OCI-LY7 (cell line): ENCODE results near the gene MDC1. TPM values are rescaled to one million over a fixed set of nuclear protein-coding genes. Genes with fewer than 3 reads are reported as not detected.

Experiments
- BruUV-seq: library from RNA; stranded (reverse); fragments of 400-500 nt; replicated peaks from 2 replicates; lab custom pipeline; 2021; lab: Mats Ljungman, UMichigan
- CTCF ChIA-PET: fragments of 300-600 bp; sonication (Branson Sonifier 250); formaldehyde crosslinking; loops from one replicate; lab custom pipeline; 2022; ENCODE audit warnings: antibody characterized with exemption; ENCODE audit not compliant: unreplicated experiment; lab: Charles Lee
- POLR2A ChIA-PET: fragments of 300-600 bp; sonication (Branson Sonifier 250); formaldehyde crosslinking; loops from one replicate; lab custom pipeline; 2022; ENCODE audit warnings: antibody characterized with exemption; lab: Charles Lee
- DNase-seq: peaks from one replicate; pipeline ENCODE4 v3.0.0-alpha.2; 2015; ENCODE audit warnings: low spot score
- H2AFZ ChIP-seq: fragments of 200-600 bp; sonication (generic), shearing (Covaris generic); 2 replicates; pipeline ENCODE4 v1.6.1; 2014; ENCODE audit warnings: mild to moderate bottlenecking, antibody characterized with exemption, low read length, moderate library complexity
- H3K27ac ChIP-seq: fragments of 200-600 bp; sonication (generic); 2 replicates; pipeline ENCODE4 v1.5.1; 2014; ENCODE audit warnings: mixed run types, low read depth, mild to moderate bottlenecking, moderate library complexity, low read length, inconsistent platforms; ENCODE audit not compliant: poor library complexity, severe bottlenecking
- H3K36me3 ChIP-seq: fragments of 200-600 bp; sonication (generic); 2 replicates; pipeline ENCODE4 v1.6.1; 2014; ENCODE audit warnings: mild to moderate bottlenecking, antibody characterized with exemption, low read length, moderate library complexity, mixed read lengths; ENCODE audit not compliant: insufficient read depth
- H3K4me1 ChIP-seq: fragments of 200-600 bp; sonication (generic); 2 replicates; pipeline ENCODE4 v1.5.1; 2014; ENCODE audit warnings: mild to moderate bottlenecking, low read length; ENCODE audit not compliant: insufficient read depth, poor library complexity, severe bottlenecking
- H3K4me2 ChIP-seq: fragments of 200-600 bp; sonication (generic); 2 replicates; pipeline ENCODE4 v1.6.1; 2014; ENCODE audit warnings: mild to moderate bottlenecking, low read length
- H3K4me3 ChIP-seq: fragments of 200-600 bp; sonication (generic); 2 replicates; pipeline ENCODE4 v1.5.1; 2014; ENCODE audit warnings: mild to moderate bottlenecking, low read depth, low read length; ENCODE audit not compliant: poor library complexity, severe bottlenecking
- H3K79me2 ChIP-seq: fragments of 200-600 bp; sonication (generic); 2 replicates; pipeline ENCODE4 v1.6.1; 2016; ENCODE audit warnings: low read depth, mild to moderate bottlenecking, low read length, moderate library complexity, mixed read lengths; ENCODE audit not compliant: insufficient read depth
- H3K9me2 ChIP-seq: fragments of 200-600 bp; sonication (generic); 2 replicates; pipeline ENCODE4 v1.6.1; 2016; ENCODE audit warnings: mild to moderate bottlenecking, low read length, mixed read lengths; ENCODE audit not compliant: insufficient read depth
- H3K9me3 ChIP-seq: fragments of 200-600 bp; sonication (generic); 2 replicates; pipeline ENCODE4 v1.6.1; 2014; ENCODE audit warnings: mild to moderate bottlenecking, mixed run types, low read length, mixed read lengths
- H4K20me1 ChIP-seq: fragments of 200-600 bp; sonication (generic); 2 replicates; pipeline ENCODE4 v1.6.1; 2014; ENCODE audit warnings: mild to moderate bottlenecking, antibody characterized with exemption, low read length, moderate library complexity, mixed read lengths; ENCODE audit not compliant: insufficient read depth
- EZH2phosphoT487 ChIP-seq: fragments of 200-600 bp; sonication (generic); IDR thresholded peaks from 2 replicates; pipeline ENCODE4 v1.6.1; 2018; ENCODE audit warnings: low read depth, borderline replicate concordance, mild to moderate bottlenecking, mixed run types, antibody characterized with exemption, low read length, moderate library complexity, mixed read lengths
- intact Hi-C: fragments of 100-400 bp; cut with micrococcal nuclease; formaldehyde crosslinking; loops from one replicate; pipeline ENCODE4 v1.10.0; 2022; ENCODE audit not compliant: unreplicated experiment
- total RNA-seq, 2 experiments: library from RNA; depleted of rRNA in 1 of 2; stranded (reverse); fragments of >200 nt in 1 of 2; shearing (Covaris generic) in 1 of 2; gene quantifications; 2 replicates each; pipeline ENCODE4 v1.2.3, GENCODE V29; 2014 to 2022
- TF ChIP-seq, protein P1 (sequence below): fragments of 200-600 bp; sonication (generic); conservative IDR thresholded peaks from 2 replicates; pipeline ENCODE4 v1.5.1; 2014; ENCODE audit warnings: mild to moderate bottlenecking, antibody characterized with exemption, low read length, moderate library complexity, mixed read lengths

The MDC1 gene
- total RNA-seq, 2 experiments from 2014 or later = 41.6 to 107 TPM

DNA sequence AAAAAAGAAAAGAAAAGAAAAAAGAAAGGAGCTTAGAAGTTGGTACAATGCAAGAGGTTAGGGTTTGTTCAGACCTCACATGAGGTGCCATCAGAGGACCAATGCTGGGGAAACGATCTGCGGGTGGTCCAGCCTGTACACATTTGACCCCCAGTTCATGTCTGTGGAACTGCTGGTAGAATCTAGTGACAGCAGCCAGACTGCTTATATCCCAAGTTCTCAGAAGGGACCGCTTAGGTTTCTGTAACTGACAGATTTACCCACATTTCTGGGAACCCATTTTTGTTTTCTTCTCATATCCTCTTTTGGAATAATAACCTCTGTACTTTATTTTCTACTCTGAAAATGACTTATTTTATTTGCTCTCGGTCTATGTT, 35.3 kb downstream of the MDC1 start:
- H3K9me2 ChIP-seq = no peaks in the 10 kb centered on the region
- H3K9me3 ChIP-seq = no peaks in the 10 kb centered on the region
- peaks cover 17% of the 10 kb centered on the region; the same call in 1 of the 2 replicates for H4K20me1 ChIP-seq
- ChIA-PET CTCF (interaction anchor here (0.6 to 1.0 kb wide), 3 partner anchors 26 to 49 kb away, joined by 3 to 4 read pairs (median 3); partner anchors contain the start of gene MDC1), POLR2A (interaction anchor here (1.0 to 2.1 kb wide), 5 partner anchors 9 to 202 kb away, joined by 3 to 5 read pairs (median 4); partner anchors contain the start of genes C6orf136, DDR1 and DHX16)
- no TSS peak for BruUV-seq
- H3K4me2 ChIP-seq = peak overlapping the region; percentile 99
- DNase-seq = peak; percentile 20
- peak overlapping the region; percentile 95 for H3K4me3 ChIP-seq
- no peak overlapping the region for H2AFZ ChIP-seq
- intact Hi-C loops = loop anchor here (1.0 to 10.0 kb wide), 2 partner anchors 40 to 813 kb away; partner anchors contain the start of gene MICB
- peak overlapping the region; percentile 95 for H3K27ac ChIP-seq
- H3K36me3 ChIP-seq = peaks cover 92% of the 10 kb centered on the region
- peaks cover 93% of the 10 kb centered on the region for H3K79me2 ChIP-seq
- H3K4me1 ChIP-seq = peaks cover 30% of the 10 kb centered on the region
- TF ChIP-seq, protein P1, sequence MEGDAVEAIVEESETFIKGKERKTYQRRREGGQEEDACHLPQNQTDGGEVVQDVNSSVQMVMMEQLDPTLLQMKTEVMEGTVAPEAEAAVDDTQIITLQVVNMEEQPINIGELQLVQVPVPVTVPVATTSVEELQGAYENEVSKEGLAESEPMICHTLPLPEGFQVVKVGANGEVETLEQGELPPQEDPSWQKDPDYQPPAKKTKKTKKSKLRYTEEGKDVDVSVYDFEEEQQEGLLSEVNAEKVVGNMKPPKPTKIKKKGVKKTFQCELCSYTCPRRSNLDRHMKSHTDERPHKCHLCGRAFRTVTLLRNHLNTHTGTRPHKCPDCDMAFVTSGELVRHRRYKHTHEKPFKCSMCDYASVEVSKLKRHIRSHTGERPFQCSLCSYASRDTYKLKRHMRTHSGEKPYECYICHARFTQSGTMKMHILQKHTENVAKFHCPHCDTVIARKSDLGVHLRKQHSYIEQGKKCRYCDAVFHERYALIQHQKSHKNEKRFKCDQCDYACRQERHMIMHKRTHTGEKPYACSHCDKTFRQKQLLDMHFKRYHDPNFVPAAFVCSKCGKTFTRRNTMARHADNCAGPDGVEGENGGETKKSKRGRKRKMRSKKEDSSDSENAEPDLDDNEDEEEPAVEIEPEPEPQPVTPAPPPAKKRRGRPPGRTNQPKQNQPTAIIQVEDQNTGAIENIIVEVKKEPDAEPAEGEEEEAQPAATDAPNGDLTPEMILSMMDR = no peak
- TF ChIP-seq EZH2phosphoT487 = no peak

DNA sequence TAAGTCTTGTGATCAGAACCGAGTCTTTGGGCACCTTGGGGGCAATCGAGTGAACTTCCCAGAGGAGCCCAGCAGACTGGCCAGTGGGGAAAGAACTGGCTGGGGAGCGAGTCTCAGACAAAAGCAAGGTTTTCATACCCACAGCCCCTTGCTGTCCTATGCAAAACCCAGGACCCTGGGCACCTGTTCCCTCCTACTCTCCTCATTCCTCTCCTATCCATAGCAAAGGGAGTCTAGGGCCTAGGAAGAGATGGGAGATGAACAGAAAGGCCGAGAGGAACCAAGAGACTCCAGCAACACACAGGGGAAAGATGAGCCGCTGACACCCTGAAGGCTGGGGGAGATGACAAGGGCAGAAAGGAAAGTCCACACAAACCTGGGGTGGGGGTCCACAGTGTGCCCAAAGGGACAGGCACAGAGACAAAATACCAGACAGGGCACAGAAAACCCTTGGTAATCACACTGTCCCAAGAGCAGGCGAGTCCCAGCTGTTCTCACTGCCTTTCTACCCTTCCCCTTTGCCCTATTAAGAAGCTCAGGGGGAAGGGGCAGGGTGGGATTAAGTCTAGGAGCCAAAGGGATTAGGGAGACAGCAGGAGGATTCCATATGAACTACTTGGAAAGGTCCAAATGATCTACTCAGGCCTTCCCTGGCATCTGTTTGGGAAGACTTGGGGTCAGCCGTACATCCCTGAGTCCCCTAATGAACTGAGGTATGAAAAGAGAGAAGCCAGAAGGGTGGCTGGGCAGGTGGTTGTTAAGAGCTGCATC, 37.1 kb downstream of the MDC1 start:
- Histone ChIP-seq H3K4me2 (peak overlapping the region; percentile 99), H3K4me3 (peak overlapping the region; percentile 95), H3K9me2 (no peaks in the 10 kb centered on the region), H3K36me3 (peaks cover 89% of the 10 kb centered on the region), H3K27ac (peak overlapping the region; percentile 78), H2AFZ (no peak overlapping the region), H3K79me2 (peaks cover 77% of the 10 kb centered on the region), H3K4me1 (peaks cover 30% of the 10 kb centered on the region), H4K20me1 (peaks cover 15% of the 10 kb centered on the region; the same call in 1 of the 2 replicates), H3K9me3 (no peaks in the 10 kb centered on the region)
- BruUV-seq = no TSS peak
- CTCF ChIA-PET = interaction anchor here (0.6 to 1.2 kb wide), 7 partner anchors 9 to 51 kb away, joined by 3 to 10 read pairs (median 5); no protein-coding TSS in a partner anchor
- POLR2A ChIA-PET = interaction anchor here (0.6 to 2.1 kb wide), 6 partner anchors 8 to 65 kb away, joined by 3 to 12 read pairs (median 4); partner anchors contain the start of gene TUBB
- DNase-seq = peak; percentile 24
- intact Hi-C loops = loop anchor here (1.0 to 10.0 kb wide), 5 partner anchors 8 to 815 kb away; partner anchors contain the start of genes DDR1 and MICB
- TF ChIP-seq, protein P1 = no peak
- TF ChIP-seq EZH2phosphoT487 = no peak
